Fibroblast of peridontal ligament (primary cell): Measurements from ENCODE around the gene DAPK1.

Experiments used
- DNase-seq: peaks from one replicate; pipeline ENCODE4 v3.0.0-alpha.2; 2010; ENCODE audit errors: extremely low read depth

Gene DAPK1

DNA sequence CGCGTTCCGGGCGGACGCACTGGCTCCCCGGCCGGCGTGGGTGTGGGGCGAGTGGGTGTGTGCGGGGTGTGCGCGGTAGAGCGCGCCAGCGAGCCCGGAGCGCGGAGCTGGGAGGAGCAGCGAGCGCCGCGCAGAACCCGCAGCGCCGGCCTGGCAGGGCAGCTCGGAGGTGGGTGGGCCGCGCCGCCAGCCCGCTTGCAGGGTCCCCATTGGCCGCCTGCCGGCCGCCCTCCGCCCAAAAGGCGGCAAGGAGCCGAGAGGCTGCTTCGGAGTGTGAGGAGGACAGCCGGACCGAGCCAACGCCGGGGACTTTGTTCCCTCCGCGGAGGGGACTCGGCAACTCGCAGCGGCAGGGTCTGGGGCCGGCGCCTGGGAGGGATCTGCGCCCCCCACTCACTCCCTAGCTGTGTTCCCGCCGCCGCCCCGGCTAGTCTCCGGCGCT is at the start of gene DAPK1:
DAPK1 (plus strand) TSS at position 264 of the 442 bp plus-strand sequence. CDS start 1,211 bp downstream, outside the sequence.
- DNase-seq: no peak

DNA sequence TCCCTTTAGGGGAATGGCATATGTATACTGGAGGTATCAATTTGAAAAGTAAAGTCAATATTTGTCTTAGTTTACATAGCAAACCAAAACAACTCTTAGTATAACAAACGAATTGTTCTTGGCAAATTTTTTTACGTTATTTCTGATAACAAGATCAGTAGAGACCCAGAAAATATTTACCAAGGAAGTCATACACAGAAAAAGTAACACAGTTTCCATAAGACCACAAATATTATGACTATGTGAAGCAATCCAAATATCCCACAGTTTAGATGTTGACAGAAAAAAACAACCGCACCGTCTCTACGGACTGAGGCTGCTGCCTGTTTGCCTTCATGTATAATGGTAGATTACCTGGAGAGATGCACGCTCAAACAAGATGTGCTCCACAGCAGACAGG is 46.5 kb upstream of the DAPK1 start:
- no peak for DNase-seq

DNA sequence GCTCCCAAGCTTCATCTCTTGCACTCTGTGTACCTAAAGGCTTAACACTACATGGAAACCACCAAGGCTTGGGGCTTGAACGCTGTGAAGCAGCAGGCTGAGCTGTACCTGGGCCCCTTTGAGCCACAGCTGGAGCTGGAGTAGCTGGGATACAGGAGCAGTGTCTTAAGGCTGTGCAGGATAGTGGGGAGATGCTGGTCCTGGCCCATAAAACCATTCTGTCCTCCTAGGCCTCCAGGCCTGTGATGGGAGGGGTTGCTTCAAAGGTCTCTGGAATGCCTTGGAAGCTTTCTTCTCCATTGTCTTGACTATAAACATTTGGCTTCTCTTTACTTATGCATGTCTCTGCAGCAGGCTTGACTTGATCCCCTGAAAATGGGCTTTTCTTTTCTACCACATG is 42.3 kb upstream of the DAPK1 start:
- no peak for DNase-seq

DNA sequence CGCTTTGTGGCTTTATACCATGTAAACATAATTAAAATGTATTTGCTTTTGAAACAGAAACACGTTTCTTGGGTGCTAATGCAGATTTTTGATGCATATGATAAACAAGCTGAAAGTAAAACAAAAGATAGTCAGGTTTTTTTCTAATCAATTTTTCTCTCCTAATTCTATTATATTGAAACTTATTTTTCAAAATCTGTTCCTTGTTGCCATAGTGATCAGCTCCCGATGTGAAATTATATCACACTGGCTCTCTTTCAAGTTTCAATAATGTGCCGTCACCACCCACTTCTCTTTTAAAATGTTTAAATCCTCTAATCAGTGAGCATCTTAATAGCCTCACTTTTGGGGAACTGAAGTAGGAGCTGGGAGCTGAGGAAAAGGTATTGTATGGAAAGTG is 36.4 kb upstream of the DAPK1 start:
- DNase-seq: no peak

DNA sequence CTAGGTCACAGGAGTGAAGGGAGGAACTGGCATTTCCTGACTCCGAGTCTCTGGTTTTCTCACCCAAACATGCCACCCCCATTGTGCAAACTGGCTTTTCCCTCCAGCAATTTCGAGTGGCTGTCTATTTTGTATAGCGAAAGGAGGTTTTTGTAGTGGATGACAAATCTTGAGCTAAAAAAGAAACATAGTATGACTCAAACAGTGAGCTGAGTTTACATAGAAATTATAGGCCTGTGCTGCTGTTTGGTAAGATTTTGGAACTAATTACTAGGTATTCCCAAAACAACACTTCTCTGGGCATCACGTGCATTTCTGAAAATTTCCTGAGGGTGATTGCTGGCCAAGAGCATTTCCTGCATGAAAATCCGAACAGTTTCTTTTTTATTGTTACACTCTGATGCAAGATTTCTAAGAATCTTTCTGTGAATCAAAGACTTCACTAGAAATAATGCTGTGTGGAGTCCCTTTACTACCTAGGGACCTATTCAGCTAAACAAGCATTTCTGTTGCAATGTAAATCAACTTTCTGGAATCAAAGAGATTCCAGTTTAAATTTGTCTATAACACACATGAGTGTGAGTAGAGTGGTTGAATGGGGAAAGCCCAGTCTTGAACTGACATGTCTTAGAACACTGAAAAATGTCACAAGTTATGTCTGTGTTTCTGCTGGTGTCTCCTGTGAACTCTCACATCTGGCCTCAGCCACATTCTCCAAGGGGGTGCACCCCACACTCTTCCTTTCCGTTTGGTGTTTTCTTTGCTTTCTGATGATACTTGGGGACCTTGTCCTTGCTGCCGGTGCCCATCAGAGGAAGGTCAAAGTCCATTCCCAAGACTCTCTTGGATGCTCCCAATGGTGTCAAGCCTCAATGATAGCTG is 33.3 kb upstream of the DAPK1 start:
- no peak for DNase-seq

DNA sequence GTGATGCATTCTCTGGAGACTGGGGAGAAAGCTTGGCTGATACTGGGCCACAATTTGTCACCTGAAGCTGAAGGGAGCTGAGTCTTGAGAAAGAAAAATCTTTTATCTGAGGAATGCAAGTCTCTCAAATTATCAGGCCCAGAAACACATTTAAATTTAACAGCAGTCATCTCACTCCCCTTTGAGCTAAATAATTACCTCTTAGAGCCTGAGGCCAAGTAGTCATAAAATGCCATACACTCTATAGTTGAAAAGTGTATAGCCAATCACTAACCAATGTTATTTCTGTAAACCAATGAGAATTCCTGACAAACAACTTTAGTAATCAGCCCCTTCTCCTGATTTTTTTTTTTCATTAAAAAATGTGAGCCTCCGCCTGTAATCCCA is 32.7 kb upstream of the DAPK1 start:
- no peak for DNase-seq

DNA sequence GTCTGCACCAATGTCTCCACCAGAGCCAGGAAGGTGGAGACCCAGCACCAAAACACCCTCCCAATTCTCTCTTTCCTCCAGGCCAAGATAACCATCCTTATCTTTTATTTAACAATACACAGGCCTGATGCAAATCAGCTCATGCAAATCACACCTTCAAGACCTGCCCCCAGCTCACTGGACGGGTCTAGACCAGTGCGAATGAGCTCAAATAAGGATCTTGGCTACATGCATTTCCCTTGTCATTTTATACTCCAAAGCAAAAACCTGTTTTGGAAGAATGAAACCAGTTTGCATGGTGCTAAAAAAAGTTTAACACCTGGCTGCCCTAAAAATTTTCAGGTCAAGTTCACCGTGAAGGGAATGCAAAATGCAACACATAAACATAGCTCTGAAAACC is 31.9 kb upstream of the DAPK1 start:
- no peak for DNase-seq

DNA sequence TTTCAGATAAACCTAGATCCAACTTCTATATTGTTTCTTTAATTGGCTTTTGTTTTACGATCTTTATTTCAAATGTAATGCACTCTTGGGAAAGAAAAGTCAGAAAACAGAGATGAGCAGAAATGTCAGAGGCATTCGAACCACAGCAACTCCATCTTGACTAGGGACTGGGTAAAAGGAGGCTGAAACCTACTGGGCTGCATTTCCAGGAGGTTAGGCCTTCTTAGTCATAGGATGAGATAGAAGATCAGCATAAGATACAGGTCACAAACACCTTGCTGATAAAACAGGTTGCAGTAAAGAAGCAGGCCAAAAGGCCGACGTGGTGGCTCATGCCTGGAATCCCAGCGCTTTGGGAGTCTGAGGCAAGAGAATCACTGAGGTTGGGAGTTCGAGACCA is 30.5 kb upstream of the DAPK1 start:
- DNase-seq: no peak

DNA sequence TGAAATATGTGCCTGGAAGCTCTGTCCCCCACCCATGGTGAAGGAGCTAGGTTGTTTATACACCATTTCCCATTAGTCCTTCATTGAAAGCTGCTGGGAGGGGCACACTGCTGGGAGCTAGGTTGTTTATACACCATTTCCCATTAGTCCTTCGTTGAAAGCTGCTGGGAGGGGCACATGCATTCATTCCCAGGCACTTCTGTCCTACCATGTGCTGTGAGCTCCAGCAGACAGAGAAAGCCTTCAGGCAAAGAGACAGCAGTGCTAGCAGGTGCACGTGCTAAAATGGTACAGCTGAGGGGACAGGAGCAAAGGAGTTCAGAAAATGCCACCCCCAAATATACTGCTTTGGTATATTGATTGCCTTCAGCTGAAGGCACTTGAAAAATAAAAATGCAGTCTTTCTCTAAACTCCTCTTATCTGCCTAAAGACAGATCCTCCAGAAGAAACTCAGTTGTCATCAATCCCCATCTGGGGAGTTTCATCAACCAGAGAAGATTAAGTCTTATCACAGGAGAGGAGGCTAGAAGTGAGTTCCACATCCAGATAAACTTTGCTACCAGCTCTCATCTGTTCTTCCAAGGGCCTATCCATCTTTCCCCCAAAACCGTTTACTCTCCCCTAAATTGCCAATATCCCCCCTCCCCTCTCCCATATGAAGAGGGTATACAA is 27.7 kb upstream of the DAPK1 start:
- no peak for DNase-seq

DNA sequence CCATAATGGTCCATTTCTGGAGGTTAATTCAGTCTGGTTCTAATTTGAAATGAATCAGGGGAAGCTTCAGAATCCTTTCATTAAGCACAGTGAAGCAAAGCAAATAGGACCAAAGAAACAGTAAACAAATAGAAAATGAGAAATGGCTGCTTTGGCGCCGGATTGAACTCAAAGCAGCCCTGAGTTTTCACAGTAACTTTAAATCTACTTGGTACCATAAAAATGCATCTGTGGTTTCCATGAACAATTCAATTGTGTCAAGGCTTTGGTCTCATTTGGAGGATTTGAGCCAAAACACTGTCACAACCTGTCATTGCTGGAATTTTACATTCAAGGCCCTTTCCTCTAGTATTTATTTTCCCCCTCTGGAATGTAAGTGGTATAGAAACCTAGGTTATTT is 25.9 kb upstream of the DAPK1 start:
- no peak for DNase-seq

DNA sequence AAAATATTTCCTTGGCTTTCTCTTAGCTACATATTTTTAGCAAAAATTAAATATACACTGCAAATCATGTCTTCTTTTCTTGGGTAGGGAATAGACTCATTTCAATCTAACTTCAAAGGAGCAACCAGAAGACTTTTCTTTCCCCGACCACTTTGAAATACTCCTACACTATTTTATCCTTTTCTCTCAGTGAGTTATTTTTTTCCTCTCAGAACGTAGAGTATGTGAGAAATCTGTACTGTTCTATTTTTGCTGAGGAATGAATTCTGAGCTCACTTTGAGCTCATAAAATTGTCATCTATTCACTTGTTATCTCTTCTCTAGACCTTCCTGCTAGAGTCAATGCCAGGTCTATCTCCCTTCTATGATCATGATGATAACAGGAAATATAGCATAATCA is 22.2 kb upstream of the DAPK1 start:
- no peak for DNase-seq

DNA sequence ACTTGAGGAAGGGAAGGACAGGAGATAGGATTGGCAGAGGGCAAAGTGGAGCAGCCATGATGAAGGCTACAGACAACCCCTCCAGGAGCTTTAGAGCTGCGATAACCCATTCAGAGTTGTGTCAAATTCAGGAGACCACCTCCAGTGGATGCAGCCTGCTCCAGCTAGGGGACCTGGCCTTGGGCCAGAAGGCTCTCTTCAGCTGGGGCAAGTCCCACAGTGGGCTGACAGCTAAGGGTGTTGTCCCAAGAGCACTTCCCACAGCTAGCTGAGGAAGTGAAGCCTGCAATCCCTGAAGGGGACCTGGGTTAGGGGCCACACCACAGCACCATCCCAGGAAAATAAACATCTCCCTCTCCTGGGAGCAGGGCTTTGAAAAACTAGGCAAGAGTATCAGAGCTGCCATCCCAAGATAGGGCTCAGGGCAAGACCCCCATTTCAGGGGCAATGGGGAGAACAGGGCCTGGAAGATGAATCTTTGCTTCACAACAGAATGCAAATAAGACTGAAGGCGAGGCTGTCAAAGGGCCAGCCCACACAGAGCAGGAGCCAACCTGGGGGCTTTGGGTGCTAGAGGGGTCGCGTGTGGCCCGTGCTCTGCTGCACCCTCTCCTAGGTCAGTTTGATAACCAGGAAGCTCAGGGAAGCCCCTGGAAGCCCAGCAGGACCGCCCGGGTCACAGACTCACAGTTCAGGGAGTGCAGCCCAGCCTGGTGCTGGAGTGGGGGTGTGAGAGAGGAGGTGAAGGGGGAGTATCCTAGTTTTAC is 19.3 kb upstream of the DAPK1 start:
- DNase-seq: no peak

DNA sequence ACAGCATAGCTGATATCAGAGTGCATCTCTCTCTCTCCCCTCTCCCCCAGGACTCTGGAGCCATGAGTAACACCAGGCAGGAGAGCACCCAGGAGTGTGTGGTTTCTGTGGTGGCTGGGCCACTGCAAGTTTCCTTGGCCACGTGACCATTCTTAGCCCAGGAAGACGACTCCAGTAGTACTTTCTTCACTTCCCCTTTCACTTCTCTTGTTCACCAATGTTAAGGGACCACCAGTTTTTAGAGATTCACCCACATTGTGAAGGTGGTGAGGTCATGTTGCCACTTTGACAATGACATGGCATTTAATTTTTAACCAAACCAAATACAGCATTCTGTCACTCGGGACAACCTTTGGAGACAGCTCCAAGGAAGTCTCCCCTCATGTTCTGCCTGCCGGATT is 17.9 kb upstream of the DAPK1 start:
- peak; percentile 3 for DNase-seq

DNA sequence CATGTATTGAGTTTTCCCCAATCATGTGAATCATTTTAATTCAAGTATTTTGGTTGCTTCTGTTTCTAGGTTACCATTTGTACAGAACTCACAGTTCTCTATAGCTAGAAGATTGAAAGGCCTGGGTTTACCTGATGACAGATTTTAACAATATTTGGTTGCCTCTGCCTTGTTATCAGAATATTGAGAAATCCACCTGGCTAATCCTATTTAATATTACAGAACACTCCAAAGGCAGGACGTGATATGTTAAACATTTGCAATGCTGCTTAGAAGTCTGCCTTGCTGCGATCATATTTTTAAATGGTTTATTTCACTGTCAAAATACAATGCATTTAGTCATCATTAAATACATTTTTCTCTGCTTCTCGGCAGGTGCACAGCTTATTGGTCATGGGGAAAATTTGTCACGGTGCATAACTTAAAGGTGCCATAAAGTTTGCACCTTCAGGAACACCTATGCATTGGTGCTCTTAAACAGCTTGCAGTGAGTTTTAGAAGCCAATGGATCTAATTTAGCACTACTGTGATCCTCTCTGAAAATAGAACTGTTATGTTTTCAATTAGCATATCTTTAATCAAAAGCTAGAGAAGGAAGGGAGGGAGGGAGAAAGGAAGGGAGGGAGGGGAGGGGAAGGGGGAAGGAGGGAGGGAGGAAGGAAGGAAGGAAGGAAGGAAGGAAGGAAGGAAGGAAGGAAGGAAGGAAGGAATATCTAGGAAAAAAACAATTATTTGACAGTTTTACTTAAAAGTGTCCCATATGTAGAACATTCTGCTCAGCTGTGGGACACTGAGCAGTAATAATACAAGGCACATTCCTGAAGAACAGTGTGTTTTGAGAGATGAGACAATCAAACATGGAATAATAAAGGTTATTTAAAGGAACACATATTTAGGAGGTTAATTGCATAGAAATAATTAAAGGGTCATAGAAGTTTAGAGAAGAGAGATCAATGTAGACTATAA is 15.5 kb upstream of the DAPK1 start:
- DNase-seq: no peak

DNA sequence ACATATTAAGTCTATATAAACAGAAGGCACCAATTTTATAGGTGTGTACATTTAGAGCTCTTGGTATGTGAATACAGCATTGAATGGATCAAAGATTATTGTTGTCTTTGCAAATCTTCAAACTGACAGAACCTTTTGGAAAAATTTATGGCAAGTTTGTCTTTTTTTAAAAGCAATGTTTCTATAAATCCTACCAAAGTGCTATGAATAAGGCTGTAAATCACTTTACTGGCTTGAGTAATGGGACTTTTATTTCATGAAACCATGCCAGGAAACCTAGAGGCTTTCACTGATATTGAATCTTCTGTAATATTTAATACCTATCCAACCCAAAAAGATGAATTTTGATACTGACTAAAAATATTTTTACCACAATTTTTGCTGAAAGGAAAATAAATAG is 7.4 kb upstream of the DAPK1 start:
- DNase-seq: no peak

DNA sequence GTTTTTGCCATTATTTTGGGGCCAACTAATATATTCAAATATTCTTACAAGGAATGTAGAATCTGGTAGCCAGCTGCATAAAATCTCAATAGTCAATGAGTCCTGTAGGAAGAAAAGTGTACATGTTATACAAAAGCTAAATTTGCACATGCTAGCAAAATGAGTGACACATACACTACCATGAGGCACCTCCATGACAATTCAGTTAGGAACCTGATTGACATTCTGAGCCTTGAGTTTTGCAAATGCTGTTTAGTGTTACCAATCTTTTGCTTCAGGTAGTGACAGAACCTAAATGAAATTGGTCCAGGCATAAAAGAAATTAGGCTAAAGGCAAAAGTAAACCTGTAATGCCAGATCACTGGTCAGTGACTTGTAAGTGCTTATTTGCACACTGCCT is 6.8 kb upstream of the DAPK1 start:
- DNase-seq: no peak

DNA sequence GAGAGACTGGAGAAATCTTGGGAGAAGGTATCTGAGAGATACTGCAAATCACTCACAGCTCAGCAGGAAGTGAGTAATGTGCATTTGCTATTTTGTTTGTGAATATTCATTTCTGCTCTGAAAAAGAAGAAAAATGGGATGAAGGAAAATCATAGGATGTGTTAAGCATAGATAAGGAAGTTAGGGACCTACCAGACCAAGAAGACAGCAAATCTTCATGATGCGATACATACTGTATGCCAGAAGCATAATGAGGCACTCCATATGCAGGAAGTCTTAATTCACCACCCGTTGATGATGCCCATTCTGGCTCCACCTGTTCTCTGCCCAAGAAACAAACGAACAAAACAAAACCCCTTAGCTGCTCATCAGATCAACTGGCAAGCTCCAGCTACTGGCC is 6.1 kb upstream of the DAPK1 start:
- no peak for DNase-seq

DNA sequence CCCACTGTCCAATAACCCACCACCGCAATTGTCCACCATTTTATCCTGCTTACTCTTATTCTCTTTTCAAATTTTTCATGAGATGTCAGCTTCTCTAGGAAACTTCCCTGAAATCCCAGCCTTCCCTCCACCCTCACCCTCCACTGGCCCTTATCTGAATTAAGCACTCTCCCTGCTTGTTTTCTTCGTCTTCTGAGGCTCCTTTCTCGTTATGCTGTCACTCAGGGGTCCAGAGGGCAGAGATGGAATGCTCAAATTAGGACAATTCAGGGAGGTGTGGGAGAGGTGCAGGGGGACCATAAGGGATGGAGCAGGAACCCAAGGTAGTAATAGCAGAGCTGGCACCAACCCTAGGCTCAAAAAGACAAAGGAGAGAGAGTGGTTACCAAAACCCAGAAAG is 5.0 kb upstream of the DAPK1 start:
- DNase-seq: no peak

DNA sequence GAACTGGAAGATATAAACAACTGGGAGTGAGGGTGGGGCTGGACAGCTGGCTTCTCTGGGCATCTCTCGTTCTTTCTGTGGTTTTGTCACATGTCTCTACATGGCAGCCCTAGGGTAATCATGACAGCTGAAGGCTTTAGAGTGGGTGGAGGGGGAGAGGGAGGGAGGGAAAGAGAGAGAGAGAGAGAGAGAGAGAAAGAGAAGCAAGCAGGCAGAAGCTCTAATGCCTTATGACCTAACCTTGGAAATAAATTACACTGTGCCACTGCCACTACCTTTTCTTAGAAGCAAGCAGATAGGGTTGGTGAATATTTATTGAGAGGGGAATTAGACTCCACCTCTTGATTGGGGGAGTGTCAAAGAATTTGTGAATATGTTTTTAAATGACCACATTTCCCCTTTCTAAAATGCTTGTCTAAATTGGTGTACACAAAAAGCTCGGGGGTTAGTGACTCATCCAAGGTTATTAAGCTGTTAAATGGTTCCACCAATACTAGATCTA is 2.6 kb upstream of the DAPK1 start:
- DNase-seq: no peak

DNA sequence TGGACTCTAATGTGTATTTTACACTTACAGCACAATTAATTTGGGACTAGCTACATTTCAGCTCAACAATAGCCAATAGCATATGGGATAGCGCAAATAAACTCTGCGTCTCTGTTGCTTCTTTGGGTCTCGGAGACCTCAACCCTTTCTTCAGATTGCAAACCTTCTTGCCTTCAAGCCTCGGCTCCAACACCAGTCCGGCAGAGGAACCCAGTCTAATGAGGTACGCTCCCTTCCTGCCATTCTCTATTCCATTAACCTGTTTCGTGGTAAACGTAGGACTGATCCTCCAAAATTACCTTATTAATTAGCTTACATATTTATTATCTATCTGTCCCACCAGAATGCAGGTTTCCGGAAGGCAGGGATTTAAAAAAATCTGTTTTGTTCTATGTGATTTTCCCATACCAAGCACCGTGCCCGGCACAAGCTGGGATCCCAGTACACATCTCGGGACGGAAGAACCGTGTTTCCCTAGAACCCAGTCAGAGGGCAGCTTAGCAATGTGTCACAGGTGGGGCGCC is 525 bp upstream of the DAPK1 start:
- no peak for DNase-seq
